OCI-LY7 (cell line): Measurements from ENCODE around the gene SERINC5.

Experiments
- CTCF ChIP-seq: fragments of 200-600 bp; sonication (generic); conservative IDR thresholded peaks from 2 replicates; pipeline ENCODE4 v1.5.1; 2014; ENCODE audit warnings: mild to moderate bottlenecking, antibody characterized with exemption, low read length, moderate library complexity, mixed read lengths
- EZH2phosphoT487 ChIP-seq: fragments of 200-600 bp; sonication (generic); IDR thresholded peaks from 2 replicates; pipeline ENCODE4 v1.6.1; 2018; ENCODE audit warnings: low read depth, borderline replicate concordance, mild to moderate bottlenecking, mixed run types, antibody characterized with exemption, low read length, moderate library complexity, mixed read lengths

- no peak for TF ChIP-seq CTCF
- no peak for TF ChIP-seq EZH2phosphoT487
These were observed 114.6 kb downstream of the SERINC5 start for GRCh38 chr5:80141147-80141671.
